Left ventricle myocardium inferior (tissue), 1 donor: ENCODE results near the gene CACNG5. TPM values are rescaled to one million over a fixed set of nuclear protein-coding genes. Genes with fewer than 3 reads are reported as not detected.

Experiments
- DNase-seq: peaks from one replicate; pipeline ENCODE4 v3.0.0-alpha.2; 2020
- H3K27ac ChIP-seq: fragments of 200-600 bp; replicated peaks from 2 replicates; pipeline ENCODE4 v1.8.0; 2021
- H3K27me3 ChIP-seq: fragments of 200-600 bp; 2 replicates; pipeline ENCODE4 v1.8.0; 2021; ENCODE audit warnings: low read depth
- H3K36me3 ChIP-seq: fragments of 200-600 bp; 2 replicates; pipeline ENCODE4 v1.8.0; 2021
- H3K4me1 ChIP-seq: fragments of 200-600 bp; 2 replicates; pipeline ENCODE4 v1.8.0; 2021
- H3K4me3 ChIP-seq: fragments of 200-600 bp; 2 replicates; pipeline ENCODE4 v1.8.0; 2021; ENCODE audit warnings: mild to moderate bottlenecking, moderate library complexity
- H3K9me3 ChIP-seq: fragments of 200-600 bp; replicated peaks from 2 replicates; pipeline ENCODE4 v1.8.0; 2021
- CTCF ChIP-seq: fragments of 200-600 bp; IDR thresholded peaks from 2 replicates; pipeline ENCODE4 v1.8.0; 2021; ENCODE audit warnings: antibody characterized with exemption, mild to moderate bottlenecking, borderline replicate concordance
- intact Hi-C: fragments of 100-400 bp; cut with micrococcal nuclease; formaldehyde crosslinking; loops from one replicate; pipeline ENCODE4 v1.11.0; 2022
- total RNA-seq: library from RNA; stranded (reverse); fragmentation: NEBNext Ultra II Directional; extraction: Animal tissue kit (Norgen Biotek cat#: 25700); gene quantifications from one replicate; pipeline ENCODE4 v1.2.1, GENCODE V29; 2021
- donor health status: DM: no; HTN: yes; CAD: no; lungs with severe emphysema.

The CACNG5 gene
- total RNA-seq, 1 donor from 2014 or later: not detected

GRCh38 chr17:66811683-66812054 lies 23.2 kb upstream of the CACNG5 start:
- no peaks in the 10 kb centered on the region for H3K36me3 ChIP-seq
- TF ChIP-seq CTCF: no peak
- DNase-seq: no peak
- H3K27me3 ChIP-seq: peaks cover 31% of the 10 kb centered on the region
- H3K9me3 ChIP-seq: no peaks in the 10 kb centered on the region
- intact Hi-C loops: no loop called here
- H3K4me3 ChIP-seq: no peak overlapping the region
- no peak overlapping the region for H3K27ac ChIP-seq
- H3K4me1 ChIP-seq: no peaks in the 10 kb centered on the region

GRCh38 chr17:66812571-66812970 lies 22.3 kb upstream of the CACNG5 start:
- DNase-seq: no peak
- no peak for TF ChIP-seq CTCF
- H3K36me3 ChIP-seq: no peaks in the 10 kb centered on the region
- no peak overlapping the region for H3K4me3 ChIP-seq
- no peaks in the 10 kb centered on the region for H3K4me1 ChIP-seq
- intact Hi-C loops: no loop called here
- peaks cover 40% of the 10 kb centered on the region for H3K27me3 ChIP-seq
- H3K9me3 ChIP-seq: peaks cover 4% of the 10 kb centered on the region
- H3K27ac ChIP-seq: no peak overlapping the region

DNA sequence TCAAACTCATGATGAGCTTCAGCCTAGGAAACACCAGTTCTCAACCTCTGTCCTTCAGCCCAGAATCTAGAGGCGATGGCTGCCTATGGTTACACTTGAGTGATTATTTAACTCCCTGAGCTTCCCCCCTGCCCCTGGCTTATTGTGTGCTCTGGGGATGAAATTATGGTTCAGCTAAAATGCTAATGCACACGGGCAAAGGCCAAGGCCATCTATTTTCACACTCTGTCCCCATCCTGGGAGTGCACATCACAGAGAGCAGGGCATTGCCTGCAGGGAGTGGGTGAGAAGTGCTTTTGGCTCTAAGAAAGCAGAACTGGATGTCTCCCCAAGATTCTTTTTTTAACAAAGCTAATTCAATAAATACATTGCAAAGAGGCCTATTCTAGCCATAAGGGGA lies 21.6 kb upstream of the CACNG5 start:
- H3K36me3 ChIP-seq: no peaks in the 10 kb centered on the region
- peaks cover 11% of the 10 kb centered on the region for H3K9me3 ChIP-seq
- intact Hi-C loops: no loop called here
- H3K27me3 ChIP-seq: peaks cover 47% of the 10 kb centered on the region
- H3K27ac ChIP-seq: no peak overlapping the region
- H3K4me3 ChIP-seq: no peak overlapping the region
- TF ChIP-seq CTCF: no peak
- H3K4me1 ChIP-seq: no peaks in the 10 kb centered on the region
- no peak for DNase-seq

- no peak for DNase-seq
- Histone ChIP-seq H3K27ac (no peak overlapping the region), H3K4me1 (no peaks in the 10 kb centered on the region), H3K36me3 (no peaks in the 10 kb centered on the region), H3K4me3 (no peak overlapping the region), H3K9me3 (peaks cover 11% of the 10 kb centered on the region), H3K27me3 (peaks cover 45% of the 10 kb centered on the region)
- intact Hi-C loops: no loop called here
- no peak for TF ChIP-seq CTCF
Measured at GRCh38 chr17:66814026-66814425, 20.9 kb upstream of the CACNG5 start.

GRCh38 chr17:66814570-66814969 lies 20.3 kb upstream of the CACNG5 start:
- no peak for TF ChIP-seq CTCF
- no peaks in the 10 kb centered on the region for H3K4me1 ChIP-seq
- H3K9me3 ChIP-seq: peaks cover 11% of the 10 kb centered on the region
- DNase-seq: no peak
- H3K36me3 ChIP-seq: no peaks in the 10 kb centered on the region
- intact Hi-C loops: no loop called here
- no peak overlapping the region for H3K4me3 ChIP-seq
- no peak overlapping the region for H3K27ac ChIP-seq
- peaks cover 45% of the 10 kb centered on the region for H3K27me3 ChIP-seq

DNA sequence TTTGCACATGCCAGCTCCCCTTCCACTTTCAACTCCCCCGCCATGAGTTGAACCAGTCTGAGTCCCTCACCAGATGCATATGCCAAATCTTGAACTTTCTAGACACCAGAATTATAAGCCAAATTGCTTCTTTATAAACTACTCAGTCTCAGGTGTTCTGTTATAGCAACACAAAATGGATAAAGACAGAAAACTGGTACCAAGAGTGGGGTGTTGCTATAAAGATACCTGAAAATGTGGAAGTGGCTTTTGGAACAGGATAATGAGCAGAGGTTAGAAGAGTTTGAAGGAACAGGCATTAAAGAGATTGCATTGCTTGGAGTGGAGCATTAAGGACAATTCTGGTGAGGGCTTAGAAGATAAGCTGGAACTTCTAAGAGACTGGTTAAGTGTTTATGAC lies 17.2 kb upstream of the CACNG5 start:
- no peaks in the 10 kb centered on the region for H3K36me3 ChIP-seq
- H3K27ac ChIP-seq: no peak overlapping the region
- no peak for TF ChIP-seq CTCF
- H3K4me3 ChIP-seq: no peak overlapping the region
- no peaks in the 10 kb centered on the region for H3K4me1 ChIP-seq
- DNase-seq: no peak
- intact Hi-C loops: no loop called here
- H3K27me3 ChIP-seq: peaks cover 53% of the 10 kb centered on the region
- H3K9me3 ChIP-seq: peaks cover 11% of the 10 kb centered on the region
